ENCODE results near the gene NDFIP2. TPM values are rescaled to one million over a fixed set of nuclear protein-coding genes. Genes with fewer than 3 reads are reported as not detected.
"Not testable (repeated sequence)": the region's sequence is repeated elsewhere in the genome, so short reads cannot be mapped to it uniquely, and the experiment has no call there.

Gene NDFIP2
- total RNA-seq, 1 donor from 2014 or later, result 30.0 TPM

- H3K27me3 ChIP-seq (ENCODE audit: low read depth), result no peaks in the 10 kb centered on the region
Measured at GRCh38 chr13:79590394-79590676, 109.4 kb downstream of the NDFIP2 start.

DNA sequence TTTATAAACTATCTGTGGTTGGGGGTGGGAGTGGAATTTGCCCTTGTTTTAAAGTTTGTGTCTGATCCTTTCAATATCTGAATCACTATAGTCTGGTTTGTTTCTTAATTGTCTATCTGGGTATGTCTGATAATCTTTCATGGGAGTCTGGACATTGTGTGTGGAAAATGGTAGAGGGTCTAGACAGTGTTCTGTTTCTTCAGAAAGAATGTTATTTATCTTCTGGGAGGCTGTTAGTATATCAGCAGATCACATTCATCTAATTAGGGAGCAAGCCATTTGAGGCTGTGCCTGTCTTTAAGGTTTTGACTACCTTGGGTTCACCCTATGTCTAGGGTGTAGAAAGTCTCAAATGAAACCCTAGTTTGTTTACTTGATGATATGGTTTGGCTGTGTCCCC, 110.5 kb downstream of the NDFIP2 start:
- Histone ChIP-seq H3K4me3 (no peak overlapping the region), H3K9me3 (no peaks in the 10 kb centered on the region), H3K36me3 (no peaks in the 10 kb centered on the region), H3K27ac (no peak overlapping the region), H3K4me1 (no peaks in the 10 kb centered on the region), H3K27me3 (ENCODE audit: low read depth) (no peaks in the 10 kb centered on the region)
- DNase-seq, result no peak
- no peak for ATAC-seq
- intact Hi-C loops (cut with DNase I), result no loop called here
- TF ChIP-seq, protein P1, sequence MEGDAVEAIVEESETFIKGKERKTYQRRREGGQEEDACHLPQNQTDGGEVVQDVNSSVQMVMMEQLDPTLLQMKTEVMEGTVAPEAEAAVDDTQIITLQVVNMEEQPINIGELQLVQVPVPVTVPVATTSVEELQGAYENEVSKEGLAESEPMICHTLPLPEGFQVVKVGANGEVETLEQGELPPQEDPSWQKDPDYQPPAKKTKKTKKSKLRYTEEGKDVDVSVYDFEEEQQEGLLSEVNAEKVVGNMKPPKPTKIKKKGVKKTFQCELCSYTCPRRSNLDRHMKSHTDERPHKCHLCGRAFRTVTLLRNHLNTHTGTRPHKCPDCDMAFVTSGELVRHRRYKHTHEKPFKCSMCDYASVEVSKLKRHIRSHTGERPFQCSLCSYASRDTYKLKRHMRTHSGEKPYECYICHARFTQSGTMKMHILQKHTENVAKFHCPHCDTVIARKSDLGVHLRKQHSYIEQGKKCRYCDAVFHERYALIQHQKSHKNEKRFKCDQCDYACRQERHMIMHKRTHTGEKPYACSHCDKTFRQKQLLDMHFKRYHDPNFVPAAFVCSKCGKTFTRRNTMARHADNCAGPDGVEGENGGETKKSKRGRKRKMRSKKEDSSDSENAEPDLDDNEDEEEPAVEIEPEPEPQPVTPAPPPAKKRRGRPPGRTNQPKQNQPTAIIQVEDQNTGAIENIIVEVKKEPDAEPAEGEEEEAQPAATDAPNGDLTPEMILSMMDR (IDR thresholded peaks at IDR 0.05), result no peak

More at GRCh38 chr13:79590394-79590676, 109.4 kb downstream of the NDFIP2 start:
- Histone ChIP-seq H3K36me3 (no peaks in the 10 kb centered on the region), H3K4me3 (no peak overlapping the region), H3K4me1 (no peaks in the 10 kb centered on the region), H3K9me3 (no peaks in the 10 kb centered on the region), H3K27ac (no peak overlapping the region)
- intact Hi-C loops (cut with DNase I), result no loop called here
- TF ChIP-seq, protein P1 (IDR thresholded peaks at IDR 0.05), result no peak
- no peak for DNase-seq
- no peak for ATAC-seq

- Histone ChIP-seq H3K27ac (no peak overlapping the region), H3K9me3 (no peaks in the 10 kb centered on the region), H3K27me3 (ENCODE audit: low read depth) (no peaks in the 10 kb centered on the region), H3K36me3 (no peaks in the 10 kb centered on the region), H3K4me3 (no peak overlapping the region), H3K4me1 (no peaks in the 10 kb centered on the region)
- TF ChIP-seq, protein P1 (IDR thresholded peaks at IDR 0.05), result no peak
- intact Hi-C loops (cut with DNase I), result no loop called here
- ATAC-seq, result no peak
- no peak for DNase-seq
Measured at GRCh38 chr13:79593121-79593520, 112.2 kb downstream of the NDFIP2 start.

GRCh38 chr13:79593641-79594275, 112.8 kb downstream of the NDFIP2 start:
- H3K27ac ChIP-seq, result no peak overlapping the region
- TF ChIP-seq, protein P1 (IDR thresholded peaks at IDR 0.05), result no peak
- H3K4me1 ChIP-seq, result no peaks in the 10 kb centered on the region
- intact Hi-C loops (cut with DNase I), result no loop called here
- H3K36me3 ChIP-seq, result no peaks in the 10 kb centered on the region
- no peaks in the 10 kb centered on the region for H3K9me3 ChIP-seq
- DNase-seq, result no peak
- H3K4me3 ChIP-seq, result no peak overlapping the region
- no peak for ATAC-seq
- no peaks in the 10 kb centered on the region for H3K27me3 ChIP-seq (ENCODE audit: low read depth)

- H3K36me3 ChIP-seq; DNase-seq; intact Hi-C loops (cut with DNase I); ATAC-seq; H3K27me3 ChIP-seq (ENCODE audit: low read depth); H3K27ac ChIP-seq; H3K4me1 ChIP-seq; H3K4me3 ChIP-seq; H3K9me3 ChIP-seq: not testable (repeated sequence)
Measured at GRCh38 chr13:79600146-79600545, 119.2 kb downstream of the NDFIP2 start.

DNA sequence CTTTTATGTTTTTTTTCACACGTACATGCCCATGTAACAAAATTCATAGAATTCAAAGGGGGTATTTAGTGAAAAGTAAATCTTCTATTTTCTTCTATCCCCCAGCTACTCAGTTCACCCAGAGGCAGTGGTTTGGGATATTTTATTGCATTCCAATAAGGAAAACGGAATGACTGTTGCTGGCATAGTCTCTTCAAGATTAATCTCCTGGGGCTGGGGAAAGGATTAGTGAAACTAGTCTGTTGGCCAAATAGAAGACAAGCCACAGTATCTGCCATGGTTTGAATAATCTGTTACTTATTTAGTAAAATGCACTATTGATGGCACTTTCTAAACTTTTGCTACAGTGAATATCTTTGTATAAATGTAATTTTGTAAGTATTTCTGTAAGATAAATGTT, 122.0 kb downstream of the NDFIP2 start:
- H3K27ac ChIP-seq, result no peak overlapping the region
- H3K9me3 ChIP-seq, result no peaks in the 10 kb centered on the region
- no peaks in the 10 kb centered on the region for H3K27me3 ChIP-seq (ENCODE audit: low read depth)
- no peaks in the 10 kb centered on the region for H3K4me1 ChIP-seq
- no peak for ATAC-seq
- intact Hi-C loops (cut with DNase I), result no loop called here
- TF ChIP-seq, protein P1 (IDR thresholded peaks at IDR 0.05), result no peak
- no peak for DNase-seq
- no peaks in the 10 kb centered on the region for H3K36me3 ChIP-seq
- H3K4me3 ChIP-seq, result no peak overlapping the region

All from lower lobe of right lung (tissue), 2 donors.